NCI-H1417 (cell line): ENCODE results near the gene OR4C15.

Experiments used
- DNase-seq, 3 experiments: peaks; one replicate each; lab custom pipeline; 2025; lab: John Stamatoyannopoulos, UW

The OR4C15 gene

GRCh38 chr11:55554169-55554568 lies at the start of gene OR4C15:
TSS of gene OR4C15 (plus strand) at chr11:55554469. CDS start at chr11:55554469, 0 bp downstream.
- DNase-seq = no peak

GRCh38 chr11:55571828-55572227 lies 17.6 kb downstream of the OR4C15 start, which contains the start of gene OR4C16:
TSS of gene OR4C16 (plus strand) at chr11:55572128. CDS start at chr11:55572128, 0 bp downstream.
- no peak for DNase-seq

- DNase-seq = no peak
Measured at GRCh38 chr11:55572548-55572947, 18.3 kb downstream of the OR4C15 start.
